NCI-H1694 treated with DMSO at 0.1 percent for 48 hours (cell line): ENCODE data around the gene TRAPPC3.

Source experiments
- DNase-seq: peaks from one replicate; lab custom pipeline; 2025; lab: John Stamatoyannopoulos, UW

Gene TRAPPC3

DNA sequence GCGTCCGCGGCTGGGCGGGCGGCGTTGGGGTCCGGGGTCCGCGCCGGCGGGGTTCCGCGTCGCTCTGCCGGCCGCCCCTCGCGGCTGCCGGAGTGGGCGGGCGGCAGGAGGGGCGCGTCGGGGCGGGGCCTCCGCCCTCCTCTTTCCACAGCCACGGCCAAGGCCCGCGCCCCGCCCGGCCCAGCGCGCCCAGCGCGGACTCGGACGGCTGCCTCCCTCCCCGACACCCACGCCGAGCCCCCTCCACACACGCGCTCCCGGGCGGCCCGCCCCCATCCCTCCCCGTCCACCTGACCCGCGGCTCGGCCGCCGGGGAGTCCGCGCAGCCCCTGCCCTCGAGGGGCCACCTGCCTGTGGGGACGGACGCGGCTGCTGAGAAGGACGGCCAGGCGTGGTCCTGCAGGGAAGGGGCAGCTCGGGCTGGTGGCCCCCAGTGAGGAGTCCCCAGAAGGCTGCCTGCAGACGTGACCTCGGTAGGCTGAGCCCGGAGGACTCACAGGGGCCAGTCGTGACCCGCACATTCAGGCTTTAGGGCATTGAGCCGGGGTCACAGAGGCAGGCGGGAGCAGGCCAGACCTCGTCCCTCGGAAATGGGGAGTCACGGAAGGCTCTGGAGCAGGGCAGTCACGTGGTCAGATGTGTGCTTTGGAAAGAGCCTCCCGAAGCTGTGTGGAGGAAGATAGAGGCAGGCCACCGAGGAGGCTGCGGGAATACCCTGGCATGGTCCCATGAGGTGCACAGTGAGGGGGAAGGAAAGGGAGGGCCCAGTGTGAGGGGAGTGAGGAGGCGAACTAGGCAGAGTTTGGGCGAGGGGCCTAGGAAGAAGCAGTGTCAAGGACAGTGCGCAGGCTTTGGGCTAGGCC, 23.9 kb downstream of the TRAPPC3 start, which contains the start of gene COL8A2:
TSS of gene COL8A2 (minus strand) at position 94 of the 863 bp plus-strand sequence. CDS start 24,980 bp downstream, outside the sequence.
- DNase-seq = no peak

- DNase-seq = no peak
Observed at GRCh38 chr1:36124404-36125128, 24.7 kb downstream of the TRAPPC3 start.

DNA sequence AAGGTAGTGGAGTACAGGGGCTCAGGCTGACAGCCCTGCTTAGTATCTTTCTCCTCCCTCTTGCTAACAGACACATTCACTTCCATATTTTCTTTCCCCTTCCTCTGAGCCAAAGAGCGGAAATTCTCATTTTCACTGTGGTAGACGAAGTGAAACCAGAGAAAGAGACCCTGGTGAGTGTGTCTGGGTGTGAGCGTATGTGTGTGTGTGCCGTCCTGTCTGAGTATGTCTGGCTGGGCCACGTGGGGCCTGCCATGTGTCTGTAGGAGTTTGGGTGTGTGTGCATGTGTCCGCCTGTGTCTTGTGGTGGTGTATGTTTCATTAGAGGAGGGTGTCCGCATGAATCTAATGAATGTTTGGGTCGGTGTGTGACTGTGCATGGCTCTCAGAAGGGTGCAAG, 25.9 kb downstream of the TRAPPC3 start:
- no peak for DNase-seq

DNA sequence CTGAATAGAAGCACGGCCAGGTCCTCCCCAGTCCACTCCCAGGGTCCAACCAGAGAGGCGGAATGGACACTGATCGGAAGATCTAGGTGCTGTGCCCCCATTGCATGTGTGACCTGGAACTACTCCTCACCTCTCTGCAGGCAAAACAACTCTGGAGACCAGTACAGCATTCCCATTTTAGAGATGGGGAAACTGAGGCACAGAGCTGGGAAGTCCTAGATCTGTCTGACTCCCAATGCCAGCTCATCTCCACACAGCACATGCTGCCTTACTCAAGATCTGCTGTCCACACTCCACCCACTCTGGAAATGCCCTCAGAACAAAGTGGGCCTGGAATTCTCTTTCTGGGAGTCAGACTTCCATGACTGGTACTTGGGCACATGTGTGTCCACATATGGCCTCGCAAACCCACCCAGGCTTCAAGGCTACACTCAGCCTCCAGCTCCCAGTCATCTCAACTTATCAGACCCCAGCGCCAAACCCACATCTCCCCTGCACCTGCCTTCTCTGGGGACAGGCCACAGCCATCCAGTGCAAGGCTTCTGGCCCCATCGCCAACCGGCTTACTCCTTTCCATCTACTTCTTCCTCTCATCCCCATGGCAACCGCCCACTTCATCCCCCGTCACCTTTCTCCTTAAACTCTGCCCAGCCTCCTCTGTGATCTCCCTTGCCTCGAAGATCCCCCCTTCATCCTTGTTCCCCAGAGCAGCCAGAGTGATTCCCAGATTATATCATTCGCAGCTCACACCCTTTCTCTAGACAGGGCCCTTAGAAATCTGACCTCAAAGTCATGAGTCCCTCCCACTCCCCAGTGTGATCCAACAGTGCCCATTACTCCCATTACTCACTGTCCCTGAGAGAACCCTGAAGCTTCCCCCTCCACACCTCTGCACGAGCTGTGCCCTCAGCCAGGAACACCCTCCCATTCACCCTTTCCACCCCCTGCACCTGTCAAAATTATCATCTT, 26.9 kb downstream of the TRAPPC3 start:
- no peak for DNase-seq

DNA sequence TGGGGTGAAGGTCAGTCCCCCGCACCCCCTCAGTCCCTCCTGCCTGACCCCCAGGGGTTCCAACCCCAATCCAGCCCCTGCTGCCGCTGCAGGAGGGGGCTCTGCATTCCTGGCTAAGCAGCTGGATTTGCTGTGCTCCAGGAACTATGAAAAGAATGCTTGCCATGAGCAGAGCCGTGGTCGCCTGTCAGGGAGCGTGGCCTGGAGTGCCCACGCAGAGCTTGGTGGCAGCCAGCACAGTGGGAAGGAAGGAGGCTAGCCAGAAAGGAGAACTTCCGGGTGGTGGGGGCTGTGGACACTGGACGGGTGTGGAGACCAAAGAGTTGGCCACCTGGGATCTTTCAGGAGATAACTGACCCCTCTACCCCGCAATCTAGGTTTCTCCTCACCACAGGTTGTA, 29.8 kb downstream of the TRAPPC3 start:
- DNase-seq = no peak

- DNase-seq = no peak
Observed at GRCh38 chr1:36118447-36119204, 30.7 kb downstream of the TRAPPC3 start.

GRCh38 chr1:36116901-36117300, 32.4 kb downstream of the TRAPPC3 start:
- DNase-seq = peak; percentile 27

GRCh38 chr1:36115931-36116330, 33.4 kb downstream of the TRAPPC3 start:
- DNase-seq = no peak

GRCh38 chr1:36115200-36115669, 34.1 kb downstream of the TRAPPC3 start:
- peak; percentile 4 for DNase-seq

GRCh38 chr1:36114371-36114770, 34.9 kb downstream of the TRAPPC3 start:
- DNase-seq = no peak

- no peak for DNase-seq
Observed at GRCh38 chr1:36112823-36113222, 36.5 kb downstream of the TRAPPC3 start.

DNA sequence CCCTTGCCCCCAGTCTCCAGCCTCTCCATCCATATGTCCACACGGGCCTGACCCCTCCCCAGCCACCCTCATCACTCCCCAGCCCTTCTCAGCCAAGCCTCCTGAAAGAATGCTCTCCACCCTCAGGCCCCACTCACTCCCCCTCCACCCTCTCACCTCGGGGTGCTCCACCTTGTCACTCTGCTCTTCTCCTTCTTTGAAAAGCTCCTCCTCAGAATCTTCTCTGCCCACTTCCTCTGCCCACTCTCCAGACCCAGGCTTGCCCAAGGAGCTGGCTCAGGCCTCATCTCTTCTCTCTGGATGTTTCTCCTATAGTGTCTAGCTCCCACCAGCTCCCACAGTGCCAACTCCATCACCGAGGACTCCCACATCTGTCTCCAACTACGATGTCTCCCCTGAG, 38.1 kb downstream of the TRAPPC3 start:
- no peak for DNase-seq

DNA sequence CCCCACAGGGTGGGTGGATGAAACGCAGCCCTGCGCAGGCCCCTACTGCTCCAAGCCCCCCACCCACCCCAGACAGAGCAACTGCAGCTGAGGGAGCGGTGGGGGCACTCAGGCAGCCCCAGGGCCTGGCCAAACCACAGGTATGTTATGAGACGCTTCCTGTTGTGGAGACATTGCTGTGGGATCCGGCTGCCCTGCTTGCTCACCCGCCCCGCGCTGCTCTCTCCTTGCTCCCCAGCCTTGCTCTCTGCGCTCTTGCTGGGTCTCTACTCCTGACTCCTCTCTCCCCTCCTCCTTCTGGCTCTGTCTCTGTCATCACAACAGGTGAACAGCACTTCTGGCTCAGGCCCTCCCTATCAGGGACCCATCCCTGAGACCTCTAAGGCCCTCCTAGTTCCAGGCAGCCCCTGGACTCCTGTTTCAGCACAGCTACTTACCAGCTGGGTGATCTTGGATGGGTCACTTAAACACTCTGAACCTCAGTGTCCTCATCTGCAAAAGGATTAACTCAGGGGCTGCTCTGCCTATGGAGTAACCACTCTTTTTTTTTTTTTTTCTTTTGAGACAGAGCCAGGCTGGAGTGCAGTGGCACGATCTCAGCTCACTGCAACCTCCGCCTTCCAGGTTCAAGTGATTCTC, 40.1 kb downstream of the TRAPPC3 start:
- no peak for DNase-seq

GRCh38 chr1:36108314-36108713, 41.0 kb downstream of the TRAPPC3 start:
- DNase-seq = no peak

- no peak for DNase-seq
Observed at GRCh38 chr1:36107394-36107793, 41.9 kb downstream of the TRAPPC3 start.

GRCh38 chr1:36106269-36106668, 43.0 kb downstream of the TRAPPC3 start:
- DNase-seq = no peak

DNA sequence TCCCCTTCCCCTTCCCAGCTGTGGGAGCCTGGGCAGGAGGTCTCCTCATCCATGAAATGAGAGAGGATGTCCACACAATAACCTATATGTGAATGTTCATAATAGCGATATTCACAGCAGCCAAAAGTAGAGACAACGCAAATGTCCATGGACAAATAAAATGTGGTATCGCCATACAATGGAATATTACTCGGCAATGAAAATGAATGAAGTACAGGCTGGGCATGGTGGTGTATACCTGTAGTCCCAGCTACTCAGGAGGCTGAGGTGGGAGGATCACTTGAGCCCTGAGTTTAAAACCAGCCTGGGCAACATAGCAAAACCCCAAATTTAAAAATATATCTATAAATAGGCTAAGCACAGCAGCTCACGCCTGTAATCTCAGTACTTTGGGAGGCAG, 47.7 kb downstream of the TRAPPC3 start:
- no peak for DNase-seq

GRCh38 chr1:36100376-36100775, 48.9 kb downstream of the TRAPPC3 start:
- no peak for DNase-seq

DNA sequence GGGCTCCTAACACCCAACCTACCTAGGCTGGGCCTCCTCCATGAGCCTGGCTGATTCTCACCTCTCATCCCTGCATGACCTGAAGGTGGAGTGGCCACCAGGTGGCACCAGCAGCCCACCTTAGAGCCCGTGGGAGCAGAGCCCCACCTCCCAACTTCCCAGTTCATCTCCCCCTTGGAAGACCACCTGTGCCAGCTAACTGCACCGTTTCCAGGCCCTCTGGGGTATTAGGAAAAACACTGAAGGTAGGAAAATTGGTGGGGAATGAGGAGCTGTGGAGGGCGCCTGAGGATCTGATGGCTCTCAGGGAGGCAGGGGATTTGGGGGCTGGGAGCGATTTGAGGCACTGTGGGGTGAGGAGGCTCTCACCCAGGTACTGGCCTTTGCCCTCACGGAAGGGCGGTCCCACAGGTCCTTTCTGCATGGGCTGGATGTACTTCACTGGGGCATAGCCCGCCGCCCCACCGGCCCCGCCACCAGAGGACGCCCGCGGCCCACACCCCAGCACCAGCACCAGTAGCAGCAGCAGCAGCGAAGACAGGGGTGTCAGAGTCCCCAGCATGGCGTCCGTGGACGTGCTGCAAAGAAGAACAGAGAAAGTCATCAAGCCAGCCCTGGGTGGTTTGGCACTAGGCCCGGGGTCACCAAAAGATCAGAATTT, 49.5 kb downstream of the TRAPPC3 start:
- DNase-seq = peak; percentile 68
